GM19372 (cell line): ENCODE data around the gene SCRT2.

Source experiments
- ATAC-seq: cut with Tn5 transposase; IDR thresholded peaks from one replicate; pipeline ENCODE4 v1.9.1; 2021; ENCODE audit warnings: mild to moderate bottlenecking, low read depth, moderate library complexity; ENCODE audit not compliant: unreplicated experiment

The SCRT2 gene

DNA sequence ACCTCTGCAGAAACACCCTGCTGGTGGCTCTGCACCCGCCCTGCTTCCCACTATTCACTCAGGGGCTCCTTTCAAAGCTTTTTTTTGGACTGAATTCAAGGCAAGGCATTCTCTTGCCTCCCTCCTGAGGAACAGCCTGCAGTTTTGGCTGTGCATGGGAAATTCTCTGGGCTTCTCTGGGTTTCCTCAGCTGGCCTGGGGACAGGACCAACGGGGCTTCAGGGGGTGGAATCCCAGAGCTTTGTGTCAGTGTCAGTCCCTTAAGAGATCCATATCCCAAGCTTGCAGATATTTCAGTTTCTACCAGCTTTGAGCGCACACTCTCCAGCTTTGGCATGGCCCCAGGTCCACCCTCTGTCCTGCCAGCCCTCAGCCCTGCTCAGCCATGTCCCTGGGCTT, 2.0 kb downstream of the SCRT2 start:
- ATAC-seq: no peak

GRCh38 chr20:672963-673602, 2.5 kb downstream of the SCRT2 start:
- ATAC-seq: no peak

GRCh38 chr20:671252-672030, 4.2 kb downstream of the SCRT2 start:
- ATAC-seq: no peak

GRCh38 chr20:669573-669972, 6.0 kb downstream of the SCRT2 start:
- ATAC-seq: no peak

DNA sequence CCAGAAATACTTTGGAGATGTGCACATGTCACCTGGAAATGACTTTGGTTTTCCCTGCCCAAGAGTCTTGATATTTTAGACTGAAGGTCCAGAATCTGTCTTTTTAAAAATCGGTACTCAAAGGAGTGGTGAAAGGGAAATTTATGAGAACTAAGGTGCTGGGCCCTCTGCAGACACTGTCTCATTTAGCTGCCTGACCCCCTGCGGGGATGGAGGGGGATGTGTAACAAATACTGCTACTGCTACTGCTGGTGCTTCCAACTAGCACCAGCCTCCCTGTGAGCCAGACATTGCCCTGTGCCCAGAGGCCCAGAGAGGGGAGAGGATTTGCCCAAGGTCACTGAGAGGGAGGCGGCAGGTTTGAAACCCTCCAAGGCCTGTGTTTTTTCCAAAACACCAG, 7.0 kb downstream of the SCRT2 start:
- no peak for ATAC-seq

GRCh38 chr20:668050-668449, 7.6 kb downstream of the SCRT2 start:
- ATAC-seq: no peak

GRCh38 chr20:667351-668034, 8.1 kb downstream of the SCRT2 start:
- ATAC-seq: no peak

GRCh38 chr20:666877-667276, 8.7 kb downstream of the SCRT2 start:
- ATAC-seq: no peak

GRCh38 chr20:665276-665675, 10.3 kb downstream of the SCRT2 start:
- no peak for ATAC-seq

DNA sequence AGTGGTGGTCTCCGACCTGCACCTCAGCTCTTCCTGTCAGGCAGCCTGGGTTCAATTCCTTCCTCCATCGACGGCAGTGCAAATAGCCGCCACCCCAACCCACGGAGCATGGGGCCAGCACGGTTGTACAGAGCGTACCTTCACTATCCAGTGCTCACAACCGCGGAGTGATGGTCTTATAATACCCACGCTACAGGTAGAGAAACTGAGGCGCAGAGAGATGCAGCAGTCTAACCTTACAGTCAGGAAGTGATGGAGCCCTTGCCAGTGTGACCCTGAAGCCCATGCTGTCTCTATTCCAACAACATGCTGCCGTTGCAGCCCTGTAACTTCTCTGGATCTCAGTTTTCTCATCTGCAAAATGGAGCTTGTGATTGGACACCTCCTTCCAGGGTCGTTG, 11.0 kb downstream of the SCRT2 start:
- ATAC-seq: no peak

GRCh38 chr20:664151-664550, 11.5 kb downstream of the SCRT2 start:
- no peak for ATAC-seq

DNA sequence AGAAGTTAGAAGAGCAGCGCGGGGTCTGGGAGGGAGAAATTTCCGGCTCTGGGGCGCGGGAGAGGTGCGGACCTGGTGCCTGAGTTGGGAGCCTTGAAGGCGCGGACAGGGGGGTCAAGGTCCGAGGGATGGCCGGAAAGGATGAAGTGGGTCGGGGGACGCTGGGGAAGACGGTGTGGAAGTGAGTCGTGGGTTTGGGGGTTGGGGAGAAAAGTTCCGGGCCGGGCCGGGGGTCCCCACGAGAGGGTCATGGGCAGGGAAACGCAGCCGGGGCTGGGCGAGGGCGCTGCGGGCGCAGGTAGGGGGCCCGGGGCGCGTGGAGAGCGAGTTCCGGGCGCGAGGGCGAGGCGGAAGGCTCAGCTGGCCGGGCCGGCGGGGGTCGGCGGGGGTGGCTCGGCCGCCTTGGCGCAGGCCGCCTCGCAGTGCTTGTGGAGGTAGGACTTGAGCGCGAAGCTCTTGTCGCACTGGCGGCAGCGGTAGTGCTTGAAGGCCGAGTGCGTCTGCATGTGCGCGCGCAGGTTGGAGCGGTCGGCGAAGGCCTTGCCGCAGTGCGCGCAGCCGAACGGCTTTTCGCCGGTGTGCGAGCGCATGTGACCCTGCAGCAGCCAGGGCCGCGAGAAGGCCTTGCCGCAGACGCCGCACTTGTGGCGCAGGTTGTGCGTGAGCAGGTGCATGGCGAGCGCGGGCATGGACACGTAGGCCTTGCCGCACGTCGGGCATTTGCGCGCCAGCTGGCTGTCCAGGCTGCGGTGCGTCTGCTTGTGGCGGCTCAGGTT, 12.1 kb downstream of the SCRT2 start:
- ATAC-seq: no peak

DNA sequence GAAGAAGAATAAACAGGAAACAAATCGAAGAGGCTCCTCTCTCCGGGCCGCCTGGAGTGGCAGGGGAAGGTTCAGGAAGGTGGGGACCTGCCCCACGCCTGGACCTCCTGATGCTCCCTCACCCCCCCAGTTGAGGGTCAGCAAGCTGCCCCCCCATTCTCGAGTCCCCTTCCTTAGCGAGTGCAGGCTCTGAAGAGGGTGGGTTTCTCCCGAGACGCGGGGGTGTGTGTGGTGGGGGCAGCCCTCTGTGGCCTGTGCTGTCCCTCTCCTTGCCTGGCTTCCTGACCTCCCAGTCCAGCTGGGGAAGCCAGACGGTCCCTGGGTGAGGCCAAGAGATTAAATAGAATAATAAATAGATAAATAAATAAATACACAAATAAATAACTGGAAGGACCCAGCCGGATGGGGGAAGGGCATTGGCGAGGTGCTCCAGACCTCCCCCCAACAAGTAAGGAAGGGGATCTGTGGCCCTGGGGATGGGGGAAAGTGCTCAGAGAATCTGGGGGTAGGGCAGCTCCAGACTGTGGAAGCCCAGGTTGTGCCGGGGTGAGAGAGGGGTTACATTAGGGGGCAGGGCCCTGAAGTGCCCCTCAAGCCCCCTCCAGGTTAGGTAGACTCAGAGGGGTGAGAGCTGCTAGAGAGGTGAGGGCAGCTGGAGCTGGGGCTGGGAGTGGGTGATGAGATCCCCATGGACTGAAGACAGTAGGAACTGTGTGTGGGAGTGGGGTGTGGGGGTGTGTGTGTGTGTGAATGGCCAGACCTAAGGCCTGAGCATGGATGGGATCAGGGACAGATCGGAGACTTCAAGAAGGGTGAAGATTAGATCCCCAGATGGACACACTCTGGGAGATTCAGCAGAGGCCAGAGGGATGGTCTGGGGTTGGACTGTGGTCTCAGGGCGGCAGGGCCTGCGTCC, 13.1 kb downstream of the SCRT2 start:
- ATAC-seq: no peak

- no peak for ATAC-seq
These were observed 13.9 kb downstream of the SCRT2 start for GRCh38 chr20:661474-662270.

GRCh38 chr20:658731-659291, 16.8 kb downstream of the SCRT2 start:
- no peak for ATAC-seq

GRCh38 chr20:658202-658601, 17.4 kb downstream of the SCRT2 start:
- ATAC-seq: no peak

DNA sequence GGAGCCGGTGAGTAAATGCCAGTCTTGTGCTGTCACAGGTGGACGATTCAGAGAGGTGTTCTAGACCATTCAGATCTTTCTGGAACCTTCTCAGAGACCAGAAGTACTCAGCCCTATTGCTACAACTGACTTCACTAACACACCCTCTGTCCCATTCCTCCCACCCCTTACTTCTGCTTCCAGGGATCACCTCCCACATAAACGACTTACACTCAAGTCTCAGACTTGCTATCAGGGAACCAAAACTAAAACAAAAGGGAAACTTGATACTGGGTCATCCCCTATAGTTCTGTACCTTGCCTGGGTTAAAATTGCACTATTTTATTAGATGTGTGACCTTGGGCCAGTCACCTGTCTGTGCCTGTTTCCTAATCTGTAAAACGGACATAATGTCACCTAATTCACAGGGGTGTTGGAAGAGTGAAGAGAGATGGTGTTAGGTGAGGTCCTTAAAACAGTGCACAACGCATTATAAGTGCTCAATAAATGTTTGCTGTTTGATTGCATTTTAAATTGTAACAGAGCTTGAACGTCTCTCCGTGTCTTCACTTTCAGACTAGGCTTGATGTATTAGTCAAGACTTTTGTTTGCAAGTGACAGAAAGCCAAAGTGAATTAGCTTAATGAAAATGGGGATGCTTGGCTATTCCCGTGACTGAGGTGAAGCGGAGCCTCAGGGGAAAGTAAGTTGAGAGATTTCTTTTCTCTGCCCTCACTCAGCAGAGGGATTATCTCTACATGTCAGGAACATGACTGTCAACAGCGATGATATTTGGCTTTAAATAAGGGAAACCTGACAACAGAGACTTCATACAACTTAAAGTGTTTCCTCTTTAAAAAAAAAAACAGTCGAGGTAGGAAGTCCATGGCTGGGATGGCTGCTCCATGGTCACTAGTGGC, 19.6 kb downstream of the SCRT2 start:
- no peak for ATAC-seq

DNA sequence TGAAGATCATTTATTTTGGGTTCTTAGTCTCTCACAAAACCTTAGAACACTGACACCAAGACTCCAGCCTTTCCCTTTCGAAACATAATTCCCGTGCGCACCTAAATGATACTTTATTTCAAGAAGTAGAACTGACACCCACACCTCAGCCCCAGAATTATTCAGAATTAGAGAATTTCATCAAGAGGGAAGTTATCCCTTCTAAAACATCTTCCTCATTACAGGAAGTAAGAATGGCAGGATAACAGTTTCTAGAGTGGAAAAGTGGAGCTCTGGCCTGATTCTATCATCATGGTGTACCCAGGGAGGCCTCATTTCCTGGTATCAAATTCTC, 21.2 kb downstream of the SCRT2 start:
- no peak for ATAC-seq
